NCI-H1092 treated with DMSO at 0.1 percent for 48 hours (cell line): ENCODE data around the gene GALNT2.

Source experiments
- DNase-seq: peaks from one replicate; lab custom pipeline; 2025; lab: John Stamatoyannopoulos, UW

The GALNT2 gene

DNA sequence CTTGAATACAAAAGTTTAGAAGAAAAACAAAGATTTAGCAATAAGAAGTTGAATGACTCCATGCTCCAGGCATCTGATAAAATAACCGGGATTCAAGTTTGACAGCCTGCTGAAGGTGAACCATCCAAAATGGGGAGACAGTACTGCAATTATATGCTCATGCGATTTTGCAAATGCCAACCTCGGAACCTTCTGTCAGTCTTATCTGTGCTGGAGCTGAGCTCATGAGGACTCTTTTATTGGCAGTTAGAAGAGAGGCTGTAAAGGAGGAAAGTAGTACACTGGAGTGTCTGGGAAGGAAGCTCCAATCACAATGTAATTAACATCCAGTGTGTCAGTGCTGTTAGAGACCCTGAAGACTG, 170.0 kb downstream of the GALNT2 start:
- DNase-seq: no peak

DNA sequence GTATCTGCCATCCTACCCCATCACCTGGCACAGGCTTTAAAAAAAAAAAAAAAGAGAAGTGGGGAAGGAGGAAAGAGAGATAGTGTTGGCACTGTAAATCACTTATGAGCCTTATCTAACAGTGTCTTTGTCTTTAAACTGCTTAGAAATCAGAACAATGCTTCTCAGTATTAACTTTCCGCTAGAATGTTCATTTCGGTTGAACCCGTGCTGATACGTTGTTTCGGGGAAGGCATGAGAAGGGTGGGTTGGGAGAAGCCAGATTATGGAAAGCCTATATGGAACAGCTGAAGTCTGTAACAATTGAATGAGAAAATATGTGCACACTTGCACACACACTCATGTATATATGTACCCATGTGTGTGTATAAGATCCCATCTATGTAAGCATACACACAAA, 170.8 kb downstream of the GALNT2 start:
- DNase-seq: no peak

DNA sequence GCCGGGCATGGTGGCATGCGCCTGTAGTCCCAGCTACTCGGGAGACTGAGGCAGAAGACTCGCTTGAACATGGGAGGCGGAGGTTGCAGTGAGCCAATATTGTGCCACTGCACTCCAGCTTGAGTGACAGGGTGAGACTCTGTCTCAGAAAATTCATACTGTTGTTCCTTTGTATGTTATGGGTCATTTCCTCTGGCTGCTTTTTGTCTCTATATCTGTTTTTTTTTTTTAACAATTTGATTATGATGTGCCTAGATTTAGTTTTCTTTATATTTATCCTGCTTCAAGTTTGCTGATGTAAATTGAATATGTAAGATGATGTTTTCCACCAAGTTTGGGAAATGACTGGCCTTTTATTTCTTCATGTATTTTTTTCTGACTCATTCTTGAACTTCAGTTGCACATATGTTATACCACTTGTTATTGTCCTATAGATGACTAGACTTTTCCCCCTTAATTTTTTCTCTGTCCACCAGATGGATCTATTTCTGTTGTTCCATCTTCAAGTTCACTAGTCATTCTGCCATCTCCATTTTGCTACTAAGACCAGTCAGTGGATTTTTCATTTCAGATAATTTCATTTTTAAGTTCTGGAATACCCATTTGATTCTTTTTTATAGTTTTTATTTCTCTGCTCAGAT, 173.5 kb downstream of the GALNT2 start:
- no peak for DNase-seq

DNA sequence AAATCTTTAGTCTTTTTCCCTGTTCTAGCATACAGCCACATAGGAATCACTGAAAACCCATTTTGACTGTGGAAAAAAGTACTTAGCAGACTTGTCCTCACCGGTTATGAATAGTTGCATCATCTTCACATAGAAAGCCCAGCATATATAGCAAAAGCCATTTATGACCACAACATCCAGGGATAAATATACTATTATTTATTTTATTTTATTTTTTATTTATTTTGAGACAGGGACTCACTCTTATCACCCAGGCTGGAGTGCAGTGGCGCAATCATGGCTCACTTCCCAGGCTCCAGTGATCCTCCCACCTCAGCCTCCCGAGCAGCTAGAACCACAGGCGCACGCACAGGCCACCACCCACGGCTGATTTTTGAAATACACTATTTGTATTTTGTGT, 175.3 kb downstream of the GALNT2 start:
- no peak for DNase-seq

DNA sequence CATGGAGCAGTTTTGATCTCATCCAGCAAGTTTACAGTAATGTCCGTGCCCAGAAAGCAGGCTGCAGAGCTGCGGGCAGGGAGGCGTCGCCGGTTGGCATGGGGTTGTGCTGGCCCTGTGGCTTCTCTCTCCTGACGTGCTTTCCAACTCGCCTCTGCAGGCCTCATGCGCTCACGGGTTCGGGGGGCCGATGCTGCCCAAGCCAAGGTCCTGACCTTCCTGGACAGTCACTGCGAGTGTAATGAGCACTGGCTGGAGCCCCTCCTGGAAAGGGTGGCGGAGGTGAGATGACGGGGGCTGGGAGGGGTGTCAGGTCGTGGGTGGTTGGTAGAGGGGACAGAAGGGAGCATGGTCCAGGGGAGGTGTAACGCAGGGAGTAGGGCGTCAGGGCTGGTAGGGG, 176.1 kb downstream of the GALNT2 start:
- DNase-seq: no peak

DNA sequence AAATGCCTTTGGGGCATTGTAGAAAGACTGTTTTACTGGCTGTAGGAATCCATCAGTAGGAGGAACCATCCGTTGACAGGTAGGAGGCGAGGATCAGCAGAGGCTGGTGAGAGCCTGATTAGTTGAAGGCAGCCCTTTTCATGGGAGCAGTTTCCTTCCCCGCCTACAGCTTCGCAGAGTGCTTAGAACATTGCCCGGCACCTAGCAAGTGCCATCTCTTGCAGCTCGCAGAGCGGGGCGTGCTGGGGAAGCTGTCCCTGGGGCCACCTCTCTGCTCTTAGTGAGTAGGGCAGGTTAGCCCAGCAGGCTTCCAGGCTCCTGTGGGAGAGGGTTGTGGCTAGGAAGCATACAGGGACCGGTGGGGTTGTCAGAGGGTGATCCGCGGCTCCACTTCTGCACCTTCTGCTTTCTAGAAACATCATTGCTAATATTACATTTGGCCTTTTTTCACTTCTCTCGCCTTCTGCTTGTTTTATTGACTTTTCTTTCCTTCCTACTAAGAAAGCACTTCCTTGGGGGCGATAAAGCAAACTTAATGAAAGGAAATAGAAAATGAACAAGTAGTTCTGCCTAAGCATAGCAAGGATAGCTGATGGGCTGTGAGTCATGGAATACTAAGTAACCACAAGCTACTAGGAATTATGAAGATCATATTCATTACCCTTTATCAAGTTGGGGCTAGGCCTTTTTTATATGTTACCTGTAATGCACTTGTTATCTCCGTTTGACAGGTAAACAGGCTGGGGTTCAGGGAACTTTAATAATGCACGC, 176.7 kb downstream of the GALNT2 start:
- no peak for DNase-seq

DNA sequence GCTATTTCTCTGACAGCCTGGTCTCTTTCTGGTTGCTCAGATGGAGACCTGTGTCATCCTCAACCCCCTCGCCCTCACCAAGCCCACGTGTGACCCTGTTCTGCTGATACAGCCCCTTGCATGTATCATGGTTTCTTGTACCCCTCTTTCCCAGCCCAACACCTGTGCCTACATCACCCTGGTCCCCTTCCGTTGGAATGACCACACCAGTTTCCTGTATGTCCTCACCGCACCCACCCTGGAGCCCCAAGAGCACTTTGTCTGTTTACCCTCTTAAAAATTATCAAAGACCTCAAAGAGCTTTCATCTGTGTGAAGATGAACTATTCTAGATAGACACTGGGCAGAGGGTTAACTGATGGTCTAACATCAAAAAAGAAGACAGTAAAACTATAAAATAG, 179.5 kb downstream of the GALNT2 start:
- DNase-seq: no peak

DNA sequence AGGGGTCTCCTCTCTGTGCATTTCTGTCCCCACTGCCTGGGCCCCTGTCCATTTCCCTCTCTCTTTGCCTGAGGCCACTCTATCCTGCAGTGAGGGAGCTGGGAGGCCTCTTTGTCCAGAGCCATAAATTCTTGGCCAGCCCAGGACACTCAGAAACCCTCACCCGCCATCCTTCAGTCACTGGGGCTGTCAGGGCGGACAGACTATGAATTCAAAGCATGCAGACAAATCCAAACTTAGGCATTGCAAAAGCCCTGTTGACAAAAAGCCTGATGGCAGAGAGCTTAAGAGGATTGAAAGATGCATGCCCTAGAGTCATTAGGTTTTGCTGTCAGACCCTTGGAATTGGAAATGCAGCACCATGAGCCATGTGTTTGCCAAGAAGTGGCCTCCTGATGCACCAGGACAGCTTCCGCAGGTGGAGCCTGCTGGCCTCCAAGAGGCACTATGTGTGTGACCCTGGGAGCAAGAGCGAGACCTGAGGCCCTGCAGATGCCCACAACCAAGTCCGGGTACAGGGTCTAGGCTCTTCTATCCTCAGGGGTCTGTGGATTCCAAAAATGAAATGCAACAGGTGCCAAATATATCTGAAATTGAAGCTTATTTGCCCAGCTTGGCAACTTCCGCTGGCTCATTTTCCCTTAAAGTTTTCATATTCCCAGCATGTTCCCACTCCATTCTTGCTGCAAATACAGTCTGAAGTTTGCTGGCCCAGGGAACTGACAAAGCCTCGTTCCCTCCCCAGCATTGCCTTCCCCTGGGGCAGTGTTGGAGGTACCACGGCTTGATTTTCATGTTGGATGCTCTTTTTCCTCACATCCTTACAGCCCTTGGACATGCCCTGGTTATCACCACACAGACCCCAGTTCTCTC, 181.2 kb downstream of the GALNT2 start:
- DNase-seq: no peak

DNA sequence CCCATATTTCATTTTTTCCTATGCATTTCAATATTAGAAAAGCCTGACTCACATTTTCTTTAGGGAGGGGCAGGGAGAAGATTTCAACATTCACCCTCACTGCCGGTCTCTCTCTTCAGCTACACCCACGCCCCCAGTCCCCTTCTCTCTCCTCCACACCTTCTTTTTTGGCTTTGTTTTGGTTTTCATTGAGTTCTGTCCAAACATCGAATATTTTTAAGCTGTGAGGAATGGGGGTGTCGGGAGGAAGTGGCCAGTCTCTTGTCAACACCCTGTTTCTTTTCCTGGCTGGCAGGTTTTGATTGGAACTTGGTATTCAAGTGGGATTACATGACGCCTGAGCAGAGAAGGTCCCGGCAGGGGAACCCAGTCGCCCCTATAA, 181.8 kb downstream of the GALNT2 start:
- DNase-seq: no peak

DNA sequence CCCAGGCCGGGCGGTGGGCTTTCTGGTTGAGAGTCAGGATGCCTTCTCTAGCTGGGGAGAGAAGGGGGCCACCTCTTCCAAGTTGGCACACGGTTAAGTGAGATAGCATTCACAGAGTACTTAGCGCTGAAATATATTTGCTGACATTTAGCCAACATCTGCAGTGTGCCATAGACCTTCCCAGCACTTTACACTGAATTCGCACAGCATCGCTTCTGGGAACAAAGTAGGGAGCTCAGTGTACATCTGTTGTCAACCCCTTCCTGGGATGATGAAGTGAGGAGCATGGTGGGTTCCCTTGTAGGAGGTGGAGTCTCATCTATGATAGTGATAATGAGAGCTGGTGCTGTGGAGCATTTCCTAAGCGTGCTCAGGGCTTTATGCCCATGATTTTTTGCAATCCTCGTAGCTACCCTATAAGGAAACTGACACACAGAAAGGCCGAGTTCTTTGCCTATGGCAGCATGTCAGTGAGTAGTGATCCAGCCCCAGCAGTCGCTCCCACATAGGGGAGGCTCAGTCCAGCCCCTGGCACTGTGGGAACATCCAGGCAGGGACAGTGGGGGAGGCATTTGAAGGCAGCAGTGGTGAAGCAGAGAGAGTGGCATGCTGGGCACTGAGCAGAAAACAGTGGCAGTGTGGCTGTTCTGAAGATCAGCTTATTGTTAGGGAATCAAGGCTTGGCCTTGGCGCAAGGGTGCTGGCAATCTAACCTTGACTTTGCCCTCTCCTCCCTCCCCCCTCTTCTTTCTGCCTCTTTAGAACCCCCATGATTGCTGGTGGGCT, 182.8 kb downstream of the GALNT2 start:
- no peak for DNase-seq

DNA sequence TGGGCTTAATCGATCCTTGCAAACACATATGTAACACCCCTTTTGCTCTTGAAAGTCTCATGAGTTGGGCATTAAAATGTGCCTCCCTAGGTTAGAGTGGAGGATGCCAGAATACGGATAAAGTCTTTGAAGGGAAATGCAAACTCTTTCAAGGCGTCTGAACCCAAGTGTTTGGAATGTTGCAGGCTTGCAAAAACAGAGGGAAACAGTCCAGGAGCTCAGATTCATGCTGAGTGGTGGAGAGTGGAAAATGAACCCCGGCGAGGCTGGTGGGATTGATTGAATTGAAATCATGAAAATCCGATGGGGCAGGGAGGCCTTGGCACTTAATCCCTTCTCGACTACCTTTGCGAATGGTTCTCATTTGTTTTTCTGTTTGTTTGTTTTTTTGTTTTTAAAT, 183.6 kb downstream of the GALNT2 start:
- DNase-seq: no peak

DNA sequence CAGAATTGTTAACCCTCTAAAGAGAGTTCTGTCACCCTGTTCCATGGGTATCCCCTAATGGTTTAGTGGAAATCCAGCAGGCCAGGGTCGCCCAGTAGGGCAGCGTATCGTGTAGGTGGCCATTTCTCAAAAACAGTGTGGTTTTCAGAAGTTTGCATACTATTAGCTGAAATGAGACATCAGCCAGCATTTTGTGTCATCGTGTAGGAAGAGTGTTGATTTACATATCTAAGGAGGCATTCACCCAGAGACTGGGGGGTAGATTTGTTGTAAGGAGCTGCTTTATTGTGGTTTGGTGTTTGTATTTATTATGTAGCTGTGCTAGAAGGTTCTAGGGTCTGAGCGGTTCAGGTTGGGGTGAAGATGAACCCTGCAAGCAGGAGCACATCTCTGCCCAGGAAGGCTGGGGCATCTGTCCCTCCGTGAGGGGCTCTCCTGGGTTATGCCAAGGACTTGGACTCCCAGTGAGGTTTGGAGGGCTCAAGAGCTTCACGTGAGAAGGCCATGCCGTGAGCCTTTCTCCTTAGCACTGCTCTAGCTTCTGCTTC, 184.7 kb downstream of the GALNT2 start:
- no peak for DNase-seq

DNA sequence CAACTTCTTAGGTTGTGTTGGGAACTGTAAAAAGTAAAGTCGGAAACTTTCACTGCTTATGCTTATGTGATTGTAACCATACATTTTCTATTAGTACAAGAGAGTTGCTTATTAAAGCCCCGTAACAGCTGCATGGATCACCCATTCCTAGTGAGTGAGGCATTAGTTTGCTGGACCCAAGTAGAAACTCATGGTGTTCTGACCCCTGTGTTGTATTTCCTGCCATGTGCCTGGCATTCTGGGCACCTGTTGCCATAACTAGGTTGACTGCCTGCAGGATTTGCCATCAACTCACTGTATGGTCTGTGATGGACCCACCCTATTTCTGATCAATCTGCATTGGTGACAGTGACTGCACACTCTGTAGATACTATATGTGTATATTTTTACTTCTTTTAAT, 186.1 kb downstream of the GALNT2 start:
- DNase-seq: no peak

DNA sequence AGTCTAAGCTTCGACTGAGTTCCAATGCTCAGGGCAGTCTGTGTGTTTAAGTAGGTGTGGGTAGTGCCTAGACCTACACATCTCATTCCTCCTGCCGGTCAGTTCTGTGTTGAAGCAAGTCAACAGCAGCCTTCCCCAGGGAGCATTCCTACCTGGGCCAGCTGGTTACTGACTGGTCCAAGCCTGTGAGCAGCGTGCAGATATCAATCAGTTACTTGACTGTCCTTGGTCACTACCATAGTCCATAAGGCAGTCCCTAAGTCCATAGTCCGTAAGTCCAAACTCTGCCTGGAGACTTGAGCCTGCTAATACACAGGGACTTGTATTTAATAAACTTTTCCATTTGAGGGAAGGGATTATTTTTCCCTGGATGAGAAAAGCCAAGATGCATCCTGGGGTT, 187.2 kb downstream of the GALNT2 start:
- no peak for DNase-seq

DNA sequence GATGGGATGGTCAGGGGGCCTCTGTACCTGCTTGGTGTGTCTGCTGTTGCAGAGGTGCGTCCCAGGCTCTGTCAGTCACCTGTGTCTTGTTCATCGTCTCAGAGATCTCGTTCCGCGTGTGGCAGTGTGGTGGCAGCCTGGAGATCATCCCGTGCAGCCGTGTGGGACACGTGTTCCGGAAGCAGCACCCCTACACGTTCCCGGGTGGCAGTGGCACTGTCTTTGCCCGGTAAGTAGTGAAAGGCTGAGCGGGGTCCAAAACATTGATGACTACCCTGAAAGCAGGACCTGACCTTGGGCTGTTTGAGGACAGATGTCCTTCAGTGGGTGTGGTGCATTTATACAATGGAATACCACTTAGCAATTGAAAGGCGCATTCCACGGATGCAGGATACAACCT, 188.1 kb downstream of the GALNT2 start:
- no peak for DNase-seq

DNA sequence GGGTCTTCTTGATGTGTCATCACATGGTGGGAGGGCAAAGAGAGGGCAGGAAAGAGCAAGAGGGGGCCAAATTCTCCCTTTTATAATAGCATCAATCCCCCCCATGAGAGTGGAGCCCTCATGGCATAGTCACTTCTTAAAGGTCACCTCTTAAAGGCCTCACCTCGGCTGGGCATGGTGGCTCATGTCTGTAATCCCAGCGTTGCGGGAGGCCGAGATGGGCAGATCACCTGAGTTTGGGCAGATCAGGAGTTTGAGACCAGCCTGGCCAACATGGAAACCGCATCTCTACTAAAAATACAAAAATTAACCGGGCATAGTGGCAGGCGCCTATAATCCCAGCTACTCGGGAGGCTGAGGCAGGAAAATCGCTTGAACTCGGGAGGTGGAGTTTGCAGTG, 189.0 kb downstream of the GALNT2 start:
- no peak for DNase-seq

DNA sequence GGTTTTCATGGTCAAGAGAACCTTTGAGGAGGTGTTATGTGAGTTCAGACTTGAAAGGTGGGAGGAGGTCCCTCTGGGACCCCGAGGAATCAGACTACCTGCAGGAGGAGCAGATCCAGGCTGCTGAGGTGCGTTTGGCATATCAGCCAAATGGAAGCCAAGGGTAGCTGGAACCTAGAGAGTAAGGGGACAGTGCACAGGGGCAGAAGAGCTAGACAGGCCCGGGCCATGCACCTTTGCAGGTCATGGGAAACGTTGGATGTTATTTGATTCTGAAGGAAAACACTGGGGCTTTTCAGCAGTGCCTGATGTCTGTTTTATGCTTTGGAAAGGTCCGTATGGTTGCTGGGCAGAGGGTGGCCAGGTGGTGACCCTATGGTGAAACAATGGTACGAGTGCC, 189.9 kb downstream of the GALNT2 start:
- DNase-seq: no peak

DNA sequence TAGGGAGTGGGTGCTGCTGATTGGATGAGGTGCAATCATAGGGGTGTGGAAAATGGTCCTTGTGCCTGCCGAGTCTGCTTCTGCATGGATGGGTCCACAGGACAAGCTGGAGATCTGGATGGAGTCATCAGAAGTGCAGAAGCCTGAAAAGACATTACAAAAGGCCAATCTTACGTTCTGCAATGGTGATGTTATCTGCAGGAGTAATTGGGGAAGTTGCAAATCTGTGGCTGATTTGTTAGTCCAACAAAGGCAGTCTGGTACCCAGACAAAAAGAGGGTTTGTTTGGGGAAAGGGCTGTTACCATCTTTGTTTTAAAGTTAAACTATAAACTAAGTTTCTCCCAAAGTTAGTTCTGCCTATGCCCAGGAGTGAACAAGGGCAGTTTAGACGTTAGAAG, 192.6 kb downstream of the GALNT2 start:
- no peak for DNase-seq

DNA sequence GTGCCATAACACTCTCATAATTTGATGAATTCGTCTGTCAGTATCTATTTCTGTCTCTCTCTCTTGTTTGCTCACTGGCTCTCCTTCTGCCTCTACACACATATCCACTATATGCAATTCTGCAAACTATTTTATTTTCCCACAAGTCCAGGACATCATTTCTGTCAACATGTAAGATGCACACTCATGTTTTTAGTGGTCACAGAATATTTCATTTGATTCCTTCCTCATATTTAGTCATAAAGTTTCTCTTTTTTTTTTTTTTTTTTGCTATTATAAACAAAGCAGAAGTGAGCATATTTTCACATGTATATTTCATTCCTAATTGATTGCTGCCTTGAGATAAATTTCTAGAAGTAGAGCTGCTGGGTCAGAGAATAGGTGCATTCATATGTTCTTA, 193.8 kb downstream of the GALNT2 start:
- no peak for DNase-seq

DNA sequence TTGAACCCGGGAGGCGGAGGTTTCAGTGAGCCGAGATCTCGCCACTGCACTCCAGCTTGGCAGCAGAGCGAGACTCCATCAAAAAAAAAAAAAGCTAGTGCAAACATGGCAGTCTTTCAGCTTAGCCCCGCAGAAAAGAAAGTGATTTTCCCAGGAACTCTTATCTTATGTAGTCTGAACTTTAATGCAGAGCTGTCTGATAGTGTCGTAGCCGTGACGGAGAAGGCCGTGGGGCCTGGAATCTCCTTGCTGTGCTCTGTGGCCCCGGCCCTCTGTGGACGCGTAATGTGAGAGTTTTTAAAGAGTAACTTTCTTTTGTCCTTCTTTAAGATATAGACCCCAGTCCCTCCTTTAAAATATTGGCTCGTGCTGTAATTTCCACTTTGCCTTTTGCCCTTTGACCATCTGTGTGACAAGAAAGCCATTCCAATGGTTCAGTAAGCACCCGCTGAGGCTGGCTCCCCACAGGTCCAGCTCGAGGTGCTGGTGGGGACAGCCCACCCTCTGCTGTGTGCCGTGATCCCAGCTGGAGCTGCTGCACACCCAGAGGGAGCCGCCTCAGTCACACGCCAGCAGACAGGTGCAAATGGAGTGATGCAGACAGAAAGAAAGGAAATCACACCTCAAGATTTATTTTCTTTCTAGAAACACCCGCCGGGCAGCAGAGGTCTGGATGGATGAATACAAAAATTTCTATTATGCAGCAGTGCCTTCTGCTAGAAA, 195.1 kb downstream of the GALNT2 start:
- no peak for DNase-seq

DNA sequence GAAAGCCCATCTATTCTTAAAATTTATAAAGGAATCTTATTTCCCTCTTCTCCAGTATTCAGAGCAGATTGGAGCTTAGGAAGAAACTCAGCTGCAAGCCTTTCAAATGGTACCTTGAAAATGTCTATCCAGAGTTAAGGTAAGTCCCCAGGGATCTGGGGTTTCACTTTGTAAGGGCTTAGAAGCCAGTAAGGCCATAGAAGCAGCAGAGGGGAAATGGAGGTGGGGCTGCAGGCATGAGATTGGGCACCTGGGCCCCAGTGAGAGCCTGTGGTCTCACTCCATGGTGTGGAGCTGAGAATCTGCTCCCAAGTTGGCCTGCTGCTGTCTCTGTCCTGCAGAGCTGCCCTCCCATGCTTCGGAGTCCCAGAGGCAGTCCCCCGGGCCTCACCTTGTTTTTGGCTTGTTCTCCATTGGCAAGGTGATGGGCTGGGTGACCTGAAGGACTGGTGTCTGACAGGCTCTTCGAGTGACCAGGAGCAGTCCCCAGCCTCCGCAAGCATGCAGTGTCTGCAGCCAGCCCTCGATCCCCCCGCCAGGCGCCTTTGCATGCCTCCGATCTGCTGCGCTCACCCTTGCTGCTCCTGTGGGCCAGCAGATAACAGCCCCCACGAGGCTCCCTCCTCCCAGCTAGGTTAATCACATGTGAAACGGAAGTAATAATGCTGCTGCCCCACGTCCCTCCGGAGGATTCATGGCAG, 196.0 kb downstream of the GALNT2 start:
- no peak for DNase-seq
